Calu3 (cell line): ENCODE results near the gene PCDH9. TPM values are rescaled to one million over a fixed set of nuclear protein-coding genes. Genes with fewer than 3 reads are reported as not detected.

Source experiments
- BruUV-seq: library from RNA; stranded (reverse); fragments of 400-500 nt; replicated peaks from 2 replicates; lab custom pipeline; 2021; lab: Mats Ljungman, UMichigan
- CTCF ChIA-PET: fragments of 300-600 bp; sonication (Branson Sonifier 250); formaldehyde crosslinking; loops from one replicate; lab custom pipeline; 2022; ENCODE audit warnings: antibody characterized with exemption; lab: Charles Lee
- DNase-seq: peaks from one replicate; pipeline ENCODE4 v3.0.0; 2022
- H3K27ac Mint-ChIP-seq: one replicate; pipeline ENCODE4 v1.8.0; 2022; ENCODE audit warnings: mixed read lengths; ENCODE audit not compliant: unreplicated experiment
- H3K27me3 Mint-ChIP-seq: one replicate; pipeline ENCODE4 v1.8.0; 2022; ENCODE audit warnings: mixed read lengths; ENCODE audit not compliant: unreplicated experiment
- H3K36me3 Mint-ChIP-seq: one replicate; pipeline ENCODE4 v1.8.0; 2022; ENCODE audit warnings: mild to moderate bottlenecking, moderate library complexity, mixed read lengths; ENCODE audit not compliant: insufficient read depth, unreplicated experiment
- H3K4me1 Mint-ChIP-seq: one replicate; pipeline ENCODE4 v1.8.0; 2022; ENCODE audit warnings: mild to moderate bottlenecking, low read depth, mixed read lengths; ENCODE audit not compliant: unreplicated experiment
- H3K4me3 Mint-ChIP-seq: one replicate; pipeline ENCODE4 v1.8.0; 2022; ENCODE audit warnings: mild to moderate bottlenecking, low read depth, moderate library complexity, mixed read lengths; ENCODE audit not compliant: unreplicated experiment
- H3K9me3 Mint-ChIP-seq: one replicate; pipeline ENCODE4 v1.8.0; 2022; ENCODE audit warnings: low read depth, mixed read lengths; ENCODE audit not compliant: unreplicated experiment
- intact Hi-C: fragments of 100-400 bp; cut with micrococcal nuclease; formaldehyde crosslinking; loops from one replicate; pipeline ENCODE4 v1.10.0; 2022; ENCODE audit not compliant: unreplicated experiment
- total RNA-seq: library from RNA; stranded (reverse); gene quantifications from 2 replicates; pipeline ENCODE4 v1.2.3, GENCODE V29; 2022
- TF ChIP-seq, protein P1 (sequence below): fragments of 200-600 bp; IDR thresholded peaks from one replicate; pipeline ENCODE4 v1.8.0; 2022; ENCODE audit warnings: antibody characterized with exemption; ENCODE audit not compliant: unreplicated experiment

PCDH9 gene
- total RNA-seq, 1 experiment from 2014 or later = 1.3 TPM

DNA sequence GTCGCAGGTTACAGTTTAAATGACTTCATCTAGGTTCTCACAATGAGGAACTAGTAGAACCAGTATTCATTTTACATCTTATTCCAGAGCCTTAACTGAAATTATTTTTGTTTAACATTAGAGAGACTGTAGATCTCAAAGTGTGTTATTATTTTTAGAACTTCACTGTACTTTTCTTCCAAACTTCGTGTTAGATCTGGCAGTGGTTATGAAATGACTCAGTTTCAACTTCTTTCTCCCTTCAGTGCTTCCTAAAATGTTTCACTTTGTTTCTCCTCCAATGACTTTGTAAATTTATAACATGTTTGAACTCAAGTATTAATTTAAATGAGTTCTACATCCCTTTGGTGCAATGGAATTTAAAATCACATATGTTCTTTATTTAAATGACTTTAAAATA lies 139.3 kb downstream of the PCDH9 start:
- TF ChIP-seq, protein P1, sequence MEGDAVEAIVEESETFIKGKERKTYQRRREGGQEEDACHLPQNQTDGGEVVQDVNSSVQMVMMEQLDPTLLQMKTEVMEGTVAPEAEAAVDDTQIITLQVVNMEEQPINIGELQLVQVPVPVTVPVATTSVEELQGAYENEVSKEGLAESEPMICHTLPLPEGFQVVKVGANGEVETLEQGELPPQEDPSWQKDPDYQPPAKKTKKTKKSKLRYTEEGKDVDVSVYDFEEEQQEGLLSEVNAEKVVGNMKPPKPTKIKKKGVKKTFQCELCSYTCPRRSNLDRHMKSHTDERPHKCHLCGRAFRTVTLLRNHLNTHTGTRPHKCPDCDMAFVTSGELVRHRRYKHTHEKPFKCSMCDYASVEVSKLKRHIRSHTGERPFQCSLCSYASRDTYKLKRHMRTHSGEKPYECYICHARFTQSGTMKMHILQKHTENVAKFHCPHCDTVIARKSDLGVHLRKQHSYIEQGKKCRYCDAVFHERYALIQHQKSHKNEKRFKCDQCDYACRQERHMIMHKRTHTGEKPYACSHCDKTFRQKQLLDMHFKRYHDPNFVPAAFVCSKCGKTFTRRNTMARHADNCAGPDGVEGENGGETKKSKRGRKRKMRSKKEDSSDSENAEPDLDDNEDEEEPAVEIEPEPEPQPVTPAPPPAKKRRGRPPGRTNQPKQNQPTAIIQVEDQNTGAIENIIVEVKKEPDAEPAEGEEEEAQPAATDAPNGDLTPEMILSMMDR = no peak
- CTCF ChIA-PET = no interaction called here

DNA sequence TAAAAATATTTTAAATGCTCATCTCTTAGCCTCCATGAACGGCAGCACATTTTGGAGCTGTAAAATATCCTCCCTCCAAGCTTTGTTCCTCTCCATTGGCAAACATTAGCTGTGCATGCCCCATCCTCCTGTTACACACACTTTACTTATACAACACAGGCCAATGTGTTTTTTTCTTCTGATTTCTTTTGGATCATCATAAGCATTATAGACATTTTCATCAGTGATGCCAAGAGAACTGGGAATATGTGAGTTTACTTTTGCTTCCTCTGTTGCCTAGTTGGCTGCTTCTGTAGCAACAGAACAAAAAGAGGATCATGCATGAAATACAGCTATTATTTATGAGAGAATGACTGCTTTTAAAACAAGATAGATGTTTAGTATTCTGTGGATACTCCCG lies 142.6 kb downstream of the PCDH9 start:
- CTCF ChIA-PET = no interaction called here
- no TSS peak for BruUV-seq
- Mint-ChIP-seq H3K27me3 (no peaks in the 10 kb centered on the region), H3K36me3 (no peaks in the 10 kb centered on the region), H3K9me3 (no peaks in the 10 kb centered on the region), H3K4me1 (no peaks in the 10 kb centered on the region), H3K27ac (no peak overlapping the region), H3K4me3 (no peak overlapping the region)
- no peak for DNase-seq
- intact Hi-C loops = no loop called here
- TF ChIP-seq, protein P1 = no peak

More for the DNA sequence above, 139.3 kb downstream of the PCDH9 start:
- Mint-ChIP-seq H3K9me3 (no peaks in the 10 kb centered on the region), H3K4me1 (no peaks in the 10 kb centered on the region), H3K36me3 (no peaks in the 10 kb centered on the region), H3K27me3 (no peaks in the 10 kb centered on the region), H3K4me3 (no peak overlapping the region), H3K27ac (no peak overlapping the region)
- no TSS peak for BruUV-seq
- DNase-seq = no peak
- intact Hi-C loops = no loop called here

DNA sequence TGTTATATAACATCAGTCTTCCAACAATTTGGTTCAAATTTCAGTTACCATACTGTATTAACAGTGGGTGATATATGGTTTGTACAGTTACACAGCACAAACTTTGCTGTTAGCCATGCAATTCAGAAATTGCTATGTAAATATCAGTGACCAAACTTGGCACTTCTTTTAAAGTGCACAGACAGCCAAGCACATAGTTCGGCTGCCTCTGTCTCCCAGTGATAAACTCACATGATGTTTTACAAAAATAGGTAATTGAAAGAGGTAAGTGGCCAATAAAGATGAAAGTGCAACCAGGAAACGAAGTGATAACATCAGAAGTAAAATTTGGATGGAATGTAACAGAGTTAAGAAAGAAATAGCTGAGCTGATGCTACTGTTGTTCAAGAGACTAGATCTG lies 143.9 kb downstream of the PCDH9 start:
- Mint-ChIP-seq H3K36me3 (no peaks in the 10 kb centered on the region), H3K4me3 (no peak overlapping the region), H3K27ac (no peak overlapping the region), H3K9me3 (no peaks in the 10 kb centered on the region), H3K27me3 (no peaks in the 10 kb centered on the region), H3K4me1 (no peaks in the 10 kb centered on the region)
- no TSS peak for BruUV-seq
- intact Hi-C loops = no loop called here
- no peak for DNase-seq
- TF ChIP-seq, protein P1 = no peak
- CTCF ChIA-PET = no interaction called here

DNA sequence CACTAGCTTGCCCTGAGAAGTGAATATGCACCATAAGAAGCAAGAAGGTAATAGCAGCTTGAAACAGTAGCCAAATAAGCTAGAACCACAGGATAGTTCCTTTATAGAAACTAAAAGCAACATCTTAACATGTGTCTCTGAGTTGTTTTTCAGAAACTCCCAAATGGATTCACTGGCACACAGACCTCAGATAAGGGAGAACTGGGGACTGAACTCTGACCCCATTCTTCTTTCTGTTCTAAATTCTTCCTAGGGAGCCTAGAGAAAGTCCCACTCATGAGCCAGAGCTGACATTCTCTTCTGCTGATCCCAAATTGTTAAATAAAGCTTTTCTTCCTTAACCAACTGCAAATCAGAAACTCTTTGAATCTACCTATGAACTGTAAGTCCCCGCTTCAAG lies 146.1 kb downstream of the PCDH9 start:
- TF ChIP-seq, protein P1 = no peak
- intact Hi-C loops = no loop called here
- CTCF ChIA-PET = no interaction called here
- no peaks in the 10 kb centered on the region for H3K27me3 Mint-ChIP-seq
- no peaks in the 10 kb centered on the region for H3K4me1 Mint-ChIP-seq
- no peaks in the 10 kb centered on the region for H3K9me3 Mint-ChIP-seq
- H3K36me3 Mint-ChIP-seq = no peaks in the 10 kb centered on the region
- H3K27ac Mint-ChIP-seq = no peak overlapping the region
- no peak for DNase-seq
- no TSS peak for BruUV-seq
- H3K4me3 Mint-ChIP-seq = no peak overlapping the region
